GM19043 (cell line): Measurements from ENCODE around the gene OR1K1.
"Not testable (repeated sequence)": the region's sequence is repeated elsewhere in the genome, so short reads cannot be mapped to it uniquely, and the experiment has no call there.

Experiments used
- ATAC-seq: cut with Tn5 transposase; IDR thresholded peaks from one replicate; pipeline ENCODE4 v1.9.1; 2021; ENCODE audit warnings: low read depth; ENCODE audit not compliant: unreplicated experiment

OR1K1 gene

GRCh38 chr9:122800066-122801060 lies at the start of gene OR1K1:
Gene OR1K1 (plus strand): TSS chr9:122800123. CDS start chr9:122800123, 0 bp downstream.
- no peak for ATAC-seq

- no peak for ATAC-seq
Measured at GRCh38 chr9:122754825-122755224, 45.1 kb upstream of the OR1K1 start.

GRCh38 chr9:122767817-122768216 lies 32.1 kb upstream of the OR1K1 start:
- no peak for ATAC-seq

GRCh38 chr9:122777052-122777451 lies 22.9 kb upstream of the OR1K1 start:
- ATAC-seq: no peak

- no peak for ATAC-seq
Measured at GRCh38 chr9:122777935-122778627, 21.8 kb upstream of the OR1K1 start.

- no peak for ATAC-seq
Measured at GRCh38 chr9:122779181-122779580, 20.7 kb upstream of the OR1K1 start.

GRCh38 chr9:122780026-122780425 lies 19.9 kb upstream of the OR1K1 start:
- no peak for ATAC-seq

GRCh38 chr9:122781671-122782070 lies 18.3 kb upstream of the OR1K1 start:
- no peak for ATAC-seq

GRCh38 chr9:122785269-122785668 lies 14.7 kb upstream of the OR1K1 start:
- ATAC-seq: no peak

- no peak for ATAC-seq
Measured at GRCh38 chr9:122786338-122786737, 13.6 kb upstream of the OR1K1 start.

GRCh38 chr9:122788831-122789230 lies 11.1 kb upstream of the OR1K1 start, which contains the start of gene OR5C1:
Gene OR5C1 (plus strand): TSS chr9:122788933. CDS start chr9:122788933, 0 bp downstream.
- ATAC-seq: no peak

GRCh38 chr9:122789256-122790046 lies 10.5 kb upstream of the OR1K1 start:
- ATAC-seq: no peak

GRCh38 chr9:122791872-122792669 lies 7.9 kb upstream of the OR1K1 start:
- no peak for ATAC-seq

GRCh38 chr9:122797316-122798063 lies 2.4 kb upstream of the OR1K1 start:
- ATAC-seq: no peak

GRCh38 chr9:122806661-122807060 lies 6.7 kb downstream of the OR1K1 start:
- no peak for ATAC-seq

- no peak for ATAC-seq
Measured at GRCh38 chr9:122807271-122807900, 7.5 kb downstream of the OR1K1 start.

- no peak for ATAC-seq
Measured at GRCh38 chr9:122808141-122808540, 8.2 kb downstream of the OR1K1 start.

GRCh38 chr9:122809261-122809660 lies 9.3 kb downstream of the OR1K1 start:
- ATAC-seq: not testable (repeated sequence)
